GM21367 (cell line): ENCODE results near the gene AK6.
A peak's percentile ranks its signal among the peaks of the same experiment; 100 is the strongest.
"Not testable (repeated sequence)": the region's sequence is repeated elsewhere in the genome, so short reads cannot be mapped to it uniquely, and the experiment has no call there.

Experiments
- ATAC-seq: cut with Tn5 transposase; IDR thresholded peaks from one replicate; pipeline ENCODE4 v1.9.1; 2021; ENCODE audit not compliant: unreplicated experiment

AK6 gene

DNA sequence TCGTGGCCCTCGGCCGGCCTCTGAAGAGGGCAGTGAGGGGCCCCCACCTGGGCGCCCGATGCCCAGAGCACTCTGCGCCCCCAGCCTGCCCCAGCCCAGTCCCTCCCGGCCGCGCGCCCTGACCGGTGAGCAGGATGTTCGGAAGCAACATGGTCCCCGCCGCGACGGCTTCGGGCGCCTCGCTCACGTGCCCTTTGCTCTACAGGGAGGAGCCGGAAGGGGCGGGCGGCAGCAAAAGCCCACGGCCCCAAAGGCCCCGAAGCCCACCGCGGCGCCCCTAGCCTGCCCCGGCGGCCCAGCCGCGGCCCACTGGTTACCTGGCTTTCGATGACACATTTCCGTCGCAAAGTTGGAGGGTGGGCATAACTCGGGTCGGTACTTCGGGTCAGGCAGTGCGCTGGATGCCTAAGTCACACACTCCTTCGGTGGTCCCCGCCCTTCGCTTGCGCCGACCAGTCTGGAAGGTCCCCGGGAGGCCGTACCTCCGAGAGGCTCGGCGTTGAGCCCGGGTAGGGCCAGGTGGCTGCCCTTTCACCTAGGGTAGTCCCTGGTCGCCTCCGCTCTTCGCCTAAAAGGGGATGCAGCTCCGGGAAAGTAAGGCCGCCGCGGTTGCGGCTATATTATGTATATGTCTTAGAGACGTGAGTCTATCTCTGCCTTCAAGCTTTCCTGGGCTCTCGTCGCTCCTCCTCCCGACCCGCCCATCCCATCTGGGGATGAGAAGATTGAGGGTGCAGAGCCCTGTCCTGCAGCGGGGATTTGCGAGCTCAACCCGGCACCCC is at the start of gene AK6, which contains the start of the genes RAD17 and TAF9:
AK6 (minus strand) TSS at position 181 of the 782 bp plus-strand sequence; CDS start at position 151, 30 bp downstream.
RAD17 (plus strand) TSS at position 479 of the 782 bp plus-strand sequence. CDS start 2,391 bp downstream, outside the sequence.
TAF9 (minus strand) TSS at position 181 of the 782 bp plus-strand sequence. CDS start 3,783 bp downstream, outside the sequence.
- ATAC-seq, result peak; percentile 85

DNA sequence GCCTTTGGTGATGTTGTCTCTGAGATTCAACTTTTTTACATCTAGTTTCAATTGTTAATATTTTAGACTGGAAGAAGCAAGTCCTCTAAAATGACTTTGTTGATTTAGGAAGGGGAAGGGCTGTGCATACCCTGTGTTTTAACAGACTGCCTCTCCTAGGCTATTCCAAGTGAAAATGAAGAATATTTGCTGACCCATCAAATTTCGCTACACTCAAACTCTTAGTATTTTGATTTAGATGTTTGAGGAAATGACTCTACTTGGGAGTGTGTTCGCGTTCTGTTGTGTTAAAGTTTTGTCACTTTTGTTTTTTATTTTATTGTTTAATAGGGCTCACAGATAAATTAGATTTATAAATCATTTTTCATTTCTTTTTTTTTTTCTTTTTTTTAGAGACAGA is 49.2 kb upstream of the AK6 start:
- no peak for ATAC-seq

DNA sequence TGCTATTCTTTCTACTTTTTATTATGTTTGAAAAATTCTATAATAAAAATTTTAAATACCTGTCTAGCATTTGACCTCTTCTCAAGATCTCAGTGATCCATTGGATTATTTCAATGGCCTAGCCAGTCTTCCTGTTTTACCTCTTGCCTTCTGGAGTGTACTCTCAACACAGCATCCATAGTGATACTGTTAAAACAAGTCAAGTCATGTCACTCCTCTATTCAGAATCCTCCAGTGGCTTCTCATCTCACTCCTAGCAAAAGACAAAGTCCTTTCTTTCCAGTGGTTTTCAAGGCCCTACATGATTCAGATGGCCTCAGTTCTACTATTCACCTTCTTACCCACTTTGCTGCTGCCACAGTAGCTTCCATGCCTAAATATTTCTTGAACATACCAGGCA is 47.4 kb upstream of the AK6 start:
- ATAC-seq, result no peak

DNA sequence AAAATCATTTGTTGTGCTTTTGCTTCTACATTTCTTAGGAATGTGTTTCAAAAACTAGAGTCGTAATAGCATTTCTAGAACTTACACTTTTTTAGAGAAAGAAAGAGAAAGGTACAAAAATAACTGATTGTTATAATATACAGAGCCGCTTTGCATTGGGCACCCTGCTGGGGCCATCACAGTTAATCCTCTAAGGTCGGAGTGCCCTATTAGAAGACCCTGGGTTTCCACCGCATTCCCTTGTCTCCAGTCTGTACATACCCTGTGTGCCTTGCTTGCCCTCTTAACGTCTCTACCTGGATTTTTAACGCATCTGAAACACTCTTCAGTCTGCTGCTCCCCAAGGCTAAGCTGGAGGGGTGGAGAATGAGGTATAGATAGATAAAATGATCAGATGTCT is 46.9 kb upstream of the AK6 start:
- ATAC-seq, result no peak

DNA sequence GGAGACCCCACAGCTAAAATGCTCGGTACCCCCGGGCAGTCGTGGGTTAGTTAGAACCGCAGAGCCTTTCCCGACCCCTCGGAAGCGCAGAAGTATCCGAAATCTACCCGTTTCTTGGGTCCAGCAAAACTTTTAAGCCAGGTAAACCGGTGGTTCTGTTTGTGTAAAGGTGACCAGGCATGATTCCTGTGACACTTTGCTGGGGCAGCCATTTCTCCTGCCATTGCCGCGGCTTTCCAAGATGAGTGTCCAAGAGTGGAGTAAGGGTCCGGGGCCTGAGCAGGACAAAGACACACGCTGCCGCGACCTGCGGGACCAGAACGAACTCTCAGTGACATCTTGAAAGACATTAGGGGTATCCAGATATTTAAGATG is 46.3 kb upstream of the AK6 start:
- ATAC-seq, result no peak

DNA sequence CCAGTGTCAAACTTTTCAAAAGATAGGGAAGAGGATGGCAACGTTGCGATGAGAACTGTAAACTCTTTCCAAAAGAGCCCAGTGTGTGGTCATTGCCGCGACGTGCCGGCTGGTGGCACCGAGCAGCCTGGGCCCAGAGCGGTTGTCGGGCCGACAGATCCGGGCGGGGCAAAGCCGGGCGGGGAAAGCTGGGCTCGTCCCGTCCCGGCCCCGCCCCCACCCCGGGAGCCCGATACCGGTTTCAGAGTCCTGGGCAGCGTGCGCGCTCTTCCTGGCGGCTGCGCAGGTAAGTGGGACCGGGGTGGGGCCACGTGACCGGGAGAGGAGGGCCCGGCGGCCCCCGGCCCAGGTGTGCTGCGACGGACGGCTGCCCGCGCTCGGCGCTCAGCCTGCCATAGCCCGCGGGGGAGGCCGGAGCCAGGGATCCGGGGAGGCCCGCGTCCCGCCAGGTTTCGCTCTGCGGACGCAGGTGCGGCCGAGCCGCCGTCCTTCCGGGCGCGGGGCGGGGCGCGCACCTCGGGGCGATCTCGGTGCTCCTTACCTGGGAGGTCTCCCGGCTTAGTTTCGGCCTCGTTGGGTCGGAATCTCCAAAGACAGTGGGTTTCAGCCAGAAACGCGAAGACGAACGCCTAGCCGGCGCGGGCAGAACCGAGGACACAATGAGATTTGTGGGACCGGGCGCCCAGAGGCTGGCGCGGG is 45.7 kb upstream of the AK6 start, which contains the start of gene MARVELD2:
MARVELD2 (plus strand) TSS at position 232 of the 699 bp plus-strand sequence. CDS start 4,270 bp downstream, outside the sequence.
- ATAC-seq, result no peak

DNA sequence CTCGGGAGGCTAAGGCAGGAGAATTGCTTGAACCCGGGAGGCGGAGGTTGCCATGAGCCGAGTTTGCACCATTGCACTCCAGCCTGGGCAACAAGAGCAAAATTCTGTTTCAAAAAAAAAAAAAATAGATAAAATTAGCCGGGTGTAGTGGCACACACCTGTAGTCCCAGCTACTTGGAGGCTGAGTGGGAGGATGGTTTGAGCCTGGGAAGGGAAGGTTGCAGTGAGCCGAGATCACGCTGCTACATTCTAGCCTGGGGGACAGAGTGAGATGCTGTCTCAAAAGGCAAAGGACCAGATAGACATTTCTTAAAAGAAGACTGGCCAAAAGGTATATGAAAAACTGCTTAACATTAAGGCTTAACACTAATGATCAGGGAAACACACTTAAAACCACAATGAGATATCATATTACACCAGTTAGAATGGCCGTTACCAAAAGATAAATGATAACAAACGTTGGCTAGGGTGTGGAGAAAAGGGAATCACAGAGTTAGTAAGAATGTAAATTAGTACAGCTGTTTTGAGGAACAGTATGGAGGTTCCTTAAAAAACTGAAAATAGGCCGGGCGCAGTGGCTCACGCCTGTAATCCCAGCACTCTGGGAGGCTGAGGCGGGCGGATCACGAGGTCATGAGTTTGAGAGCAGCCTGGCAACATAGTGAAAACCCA is 35.5 kb upstream of the AK6 start:
- no peak for ATAC-seq

DNA sequence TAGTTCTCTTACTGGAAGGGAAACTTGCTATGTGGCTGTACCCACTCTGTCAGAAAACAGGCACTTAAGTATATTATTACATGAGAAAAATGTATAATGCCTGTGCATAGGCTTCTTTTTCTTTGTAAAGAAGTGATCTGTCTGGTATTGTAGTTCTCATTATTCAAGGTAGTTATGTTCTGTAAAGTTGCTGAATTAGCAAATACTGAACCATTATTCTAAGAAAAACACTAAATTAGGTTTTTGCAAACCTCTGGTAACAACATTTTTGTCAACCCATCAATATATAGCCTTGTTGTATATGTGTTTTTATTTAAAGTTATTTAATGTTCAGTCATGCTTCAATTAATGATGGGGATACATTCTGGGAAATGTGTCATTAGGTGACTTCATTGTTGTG is 9.1 kb upstream of the AK6 start:
- ATAC-seq, result no peak

DNA sequence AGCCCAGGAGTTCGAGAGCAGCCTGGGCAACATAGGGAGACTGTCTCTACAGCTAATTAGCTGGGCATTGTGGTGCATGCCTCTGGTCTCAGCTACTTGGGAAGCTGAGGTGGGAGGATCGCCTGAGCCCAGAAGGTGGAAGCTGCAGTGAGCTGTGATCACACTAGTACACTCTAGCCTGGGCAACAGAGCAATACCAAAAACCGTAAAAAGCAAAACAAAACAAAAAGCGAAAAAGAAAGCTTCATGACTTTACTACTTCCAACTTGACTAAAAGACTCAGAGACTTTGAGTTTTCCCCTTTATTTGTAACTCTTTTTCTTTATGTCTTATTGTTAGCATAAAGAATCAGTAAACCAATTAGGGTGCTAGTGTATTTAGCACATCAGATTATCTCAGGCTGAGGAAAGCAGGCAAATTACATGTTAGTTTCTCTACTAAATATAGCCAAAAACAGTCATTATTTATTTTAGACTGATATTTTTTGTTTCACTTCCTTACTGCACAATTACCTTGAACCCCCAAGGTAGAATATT is 5.7 kb upstream of the AK6 start:
- ATAC-seq, result peak; percentile 66

DNA sequence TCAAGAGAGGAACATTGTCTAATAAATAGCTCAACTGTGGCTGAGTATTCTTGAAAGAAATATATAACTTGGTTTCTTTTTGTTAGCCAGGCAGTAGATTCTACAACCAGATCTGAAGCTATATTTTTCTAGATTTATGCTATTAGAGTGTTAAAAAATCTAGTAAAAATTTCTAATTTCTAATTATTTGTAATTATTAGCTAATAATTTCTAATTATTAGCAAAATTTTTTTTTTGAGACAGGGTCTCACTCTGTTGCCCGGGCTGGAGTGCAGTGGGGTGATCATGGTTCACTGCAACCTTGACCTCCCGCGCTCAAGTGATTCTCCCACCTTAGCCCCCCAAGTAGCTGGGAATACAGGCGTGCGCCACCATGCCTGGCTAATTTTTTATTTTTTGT is 3.1 kb upstream of the AK6 start:
- no peak for ATAC-seq

DNA sequence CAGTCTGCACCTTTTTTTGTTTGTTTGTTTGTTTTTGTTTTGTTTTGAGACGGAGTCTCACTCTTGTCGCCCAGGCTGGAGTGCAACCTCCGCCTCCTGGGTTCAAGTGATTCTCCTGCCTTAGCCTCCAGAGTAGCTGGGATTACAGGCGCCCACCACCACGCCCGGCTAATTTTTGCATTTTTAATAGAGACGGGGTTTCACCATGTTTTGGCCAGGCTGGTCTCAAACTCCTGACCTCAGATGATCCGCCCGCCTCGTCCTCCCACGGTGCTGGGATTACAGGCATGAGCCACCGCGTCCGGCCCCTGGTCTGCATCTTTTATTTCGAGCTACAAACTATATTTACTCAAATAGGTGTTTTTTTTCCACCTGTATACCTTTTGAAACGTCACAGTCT is 1.0 kb upstream of the AK6 start:
- not testable (repeated sequence) for ATAC-seq

DNA sequence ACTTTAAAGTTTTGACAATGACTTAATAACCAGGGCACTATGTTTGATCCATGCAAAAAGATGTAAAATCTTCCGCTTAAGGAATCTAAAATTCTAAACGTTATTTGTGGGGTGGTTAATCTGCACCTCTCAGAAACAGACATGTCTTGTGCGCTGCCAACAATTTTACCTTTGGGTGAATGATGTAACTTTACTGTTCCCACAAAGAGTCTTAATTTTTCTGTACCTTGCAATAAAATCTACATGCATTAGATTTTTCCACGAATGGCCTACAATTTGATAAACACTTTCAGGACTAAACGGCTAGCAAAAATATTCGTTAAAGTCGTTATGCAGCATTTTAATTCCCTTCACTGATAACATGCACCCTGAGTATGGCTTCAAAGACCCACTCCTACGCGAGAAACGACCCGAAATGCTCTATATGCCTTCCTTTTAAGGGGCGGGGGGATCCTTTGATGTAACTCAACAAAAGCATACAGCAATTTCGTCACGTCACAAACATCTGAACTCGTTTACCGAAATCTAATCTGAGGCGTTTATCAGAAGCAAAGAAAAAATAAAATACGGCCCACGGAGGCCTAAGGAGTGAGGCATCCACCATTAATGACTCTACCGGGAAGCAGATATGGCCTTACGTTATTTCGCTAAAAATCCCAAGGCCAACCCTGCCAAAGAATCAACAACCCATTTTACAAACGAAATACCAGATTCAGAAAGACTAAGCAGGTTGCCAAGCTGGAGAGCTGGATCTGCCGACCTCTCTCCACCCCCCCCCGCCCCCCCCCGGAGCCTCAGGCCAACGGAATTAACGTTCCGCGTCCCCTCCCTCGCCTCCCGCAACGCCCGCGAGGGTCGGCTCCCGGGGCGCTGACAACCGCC is 621 bp downstream of the AK6 start:
- no peak for ATAC-seq

DNA sequence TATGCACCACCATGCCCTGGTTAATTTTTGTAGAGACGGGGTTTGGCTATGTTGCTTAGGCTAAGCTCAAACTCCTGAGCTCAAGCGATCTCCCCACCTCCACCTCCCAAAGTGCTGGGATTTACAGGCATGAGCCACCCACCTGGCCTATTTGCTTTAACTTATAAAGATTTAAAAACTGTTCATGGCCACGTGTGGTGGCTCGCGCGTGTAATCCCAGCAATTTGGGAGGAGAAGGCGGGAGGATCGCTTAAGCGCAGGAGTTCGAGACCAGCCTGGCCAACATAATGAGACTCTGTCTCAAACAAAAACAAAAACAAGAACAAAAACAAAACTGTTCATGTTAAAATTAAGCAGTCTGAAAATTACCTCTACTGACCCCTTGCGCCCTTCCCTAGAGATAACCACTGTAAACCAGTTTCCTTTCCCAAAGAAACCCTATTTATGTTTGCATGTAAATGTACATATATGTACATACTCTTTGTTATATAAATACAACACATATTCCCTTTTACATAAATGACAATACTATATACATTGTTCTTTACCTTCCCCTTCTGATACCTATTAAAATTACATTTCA is 1.5 kb downstream of the AK6 start:
- no peak for ATAC-seq

DNA sequence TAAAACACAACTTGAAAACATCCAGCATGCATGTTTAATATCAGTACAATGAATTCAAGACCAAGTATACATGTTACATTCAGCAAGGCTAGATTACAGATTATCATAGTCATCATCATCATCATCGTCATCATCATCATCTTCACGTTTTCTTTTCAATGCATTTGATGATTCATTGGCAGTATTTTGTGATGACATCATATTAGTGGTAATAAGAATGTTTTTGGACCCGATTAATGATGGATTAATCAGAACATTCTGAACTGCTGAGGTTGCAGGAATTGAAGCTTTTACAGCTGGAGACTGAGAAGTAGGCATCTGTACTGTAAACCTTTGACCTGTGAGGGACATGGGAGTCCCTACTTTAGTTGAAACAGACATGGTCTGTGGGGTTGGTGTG is 4.5 kb downstream of the AK6 start:
- ATAC-seq, result no peak

DNA sequence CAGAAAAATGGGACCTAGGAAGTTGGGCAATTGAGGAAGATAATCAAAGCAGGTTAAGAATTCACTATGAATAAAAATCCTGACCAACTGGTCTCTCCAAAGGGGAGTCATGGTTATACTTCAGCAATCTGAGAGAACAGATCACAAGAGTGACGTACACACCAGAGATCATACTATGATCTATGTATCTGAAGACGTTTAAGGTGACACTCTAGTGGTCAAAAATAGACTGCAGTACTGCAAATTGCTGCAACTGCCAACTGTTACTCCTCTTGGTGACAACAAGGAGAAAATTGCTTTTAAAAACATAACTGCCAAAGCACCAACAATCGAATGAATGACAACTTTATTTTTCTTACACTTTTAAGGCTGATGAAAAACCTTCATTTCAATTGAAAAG is 4.9 kb downstream of the AK6 start:
- ATAC-seq, result no peak

DNA sequence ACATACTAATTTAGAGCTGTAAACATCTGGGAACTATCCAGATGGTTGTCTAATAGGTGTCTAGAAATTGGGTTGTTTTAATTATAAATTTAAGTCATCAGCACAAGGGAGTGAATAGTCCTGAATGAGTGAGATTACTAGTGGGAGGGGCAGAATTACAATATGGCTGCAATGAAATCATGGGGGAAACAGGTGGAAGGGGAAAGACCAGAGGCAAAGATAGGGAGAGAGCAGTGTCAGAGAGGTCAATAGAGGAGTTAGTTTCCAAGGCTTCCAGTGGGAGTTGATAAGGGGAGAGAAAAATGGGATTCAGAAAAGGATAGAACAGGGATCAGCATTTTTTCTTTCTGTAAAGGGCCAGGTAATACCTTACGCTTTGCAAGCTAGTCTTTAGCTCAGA is 8.9 kb downstream of the AK6 start:
- no peak for ATAC-seq

DNA sequence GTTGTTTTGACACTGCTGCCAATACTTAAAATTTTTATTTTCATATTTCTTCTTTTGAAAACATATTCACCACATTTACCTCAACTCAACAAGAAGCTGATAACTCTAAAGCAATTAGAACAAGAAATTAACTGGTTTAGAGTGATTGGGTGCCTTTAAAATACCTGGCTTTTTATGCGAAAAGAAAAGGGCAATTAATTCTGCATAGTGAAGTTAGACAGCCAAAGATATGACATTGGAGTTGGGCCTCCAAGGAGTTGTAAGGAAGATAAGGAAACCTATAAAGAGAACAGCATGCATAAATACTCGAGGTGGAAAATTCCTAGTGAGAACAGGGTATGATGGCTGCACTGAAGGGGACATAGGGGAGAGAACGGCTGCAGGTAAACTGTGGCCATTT is 9.6 kb downstream of the AK6 start:
- no peak for ATAC-seq

DNA sequence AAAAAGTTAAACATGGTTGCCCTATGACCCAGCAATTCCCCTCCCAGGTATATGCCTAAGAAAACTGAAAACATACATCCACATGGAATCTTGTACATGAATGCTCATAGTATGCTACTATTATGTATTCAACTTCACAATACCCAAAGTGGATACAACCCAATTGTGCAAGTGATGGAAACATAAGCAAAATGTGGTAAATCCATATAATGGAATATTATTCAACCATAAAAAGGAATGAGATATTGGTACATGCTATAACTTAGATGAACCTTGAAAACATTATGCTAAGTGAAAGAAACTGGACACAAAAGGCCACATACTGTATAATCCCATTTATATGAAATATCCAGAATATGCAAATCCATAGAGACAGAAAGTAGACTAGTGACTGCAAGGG is 18.7 kb downstream of the AK6 start:
- no peak for ATAC-seq

DNA sequence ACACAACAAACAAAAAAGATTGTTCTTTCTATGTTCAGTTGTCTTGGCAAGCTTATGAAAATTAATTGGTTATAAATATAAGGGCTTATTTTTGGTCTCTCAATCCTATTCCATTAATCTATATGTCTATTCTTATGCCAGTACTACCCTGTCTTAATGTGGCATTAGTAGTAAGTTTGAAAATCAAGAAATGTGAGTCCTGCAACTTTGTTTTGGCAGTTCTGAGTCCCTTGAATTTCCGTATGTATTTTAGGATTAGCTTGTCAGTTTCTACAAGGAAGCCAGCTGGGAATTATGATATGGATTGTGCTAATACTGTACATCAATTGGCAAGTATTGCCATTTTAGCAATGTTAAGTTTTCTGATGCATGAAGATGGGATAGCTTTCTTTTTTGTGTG is 26.2 kb downstream of the AK6 start:
- no peak for ATAC-seq

DNA sequence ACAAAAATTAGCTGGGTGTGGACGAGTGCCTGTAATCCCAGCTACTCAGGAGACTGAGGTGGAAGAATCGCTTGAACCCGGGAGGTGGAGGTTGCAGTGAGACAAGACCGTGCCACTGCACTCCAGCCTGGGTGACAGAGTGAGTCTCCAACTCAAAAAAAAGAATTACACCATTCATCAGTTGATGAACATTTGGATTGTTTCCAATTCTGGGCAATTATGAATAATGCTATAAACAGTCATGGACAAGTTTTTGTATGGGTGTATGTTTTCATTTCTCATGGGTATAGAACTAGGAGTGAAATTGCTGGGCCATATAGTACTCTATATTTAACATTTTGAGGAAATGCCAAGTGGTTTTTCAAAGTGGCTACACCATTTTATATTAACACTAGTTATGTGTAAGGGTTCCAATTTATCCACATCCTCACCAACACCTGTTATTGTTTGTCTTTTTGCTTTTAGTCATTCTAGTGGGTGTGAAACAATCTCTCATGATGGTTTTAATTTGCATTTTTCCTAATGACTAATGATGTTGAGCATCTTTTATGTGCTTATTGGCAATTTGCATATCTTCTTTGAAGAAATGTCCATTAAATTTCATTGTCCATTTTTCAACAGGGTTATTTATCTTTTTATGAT is 27.7 kb downstream of the AK6 start:
- no peak for ATAC-seq
